Stimulated activated CD8-positive, alpha-beta memory T cell treated with anti-CD3 and anti-CD28 coated beads, Interleukin-7, amount 100 ng/mL, for 1 hour (primary cell): ENCODE results near the gene RPEL1.

ENCODE experiments used
- DNase-seq, 2 donors: peaks; one replicate each; pipeline ENCODE4 v3.0.0-alpha.2; 2020; ENCODE audit warnings: low read depth in 2 of 2

The RPEL1 gene

GRCh38 chr10:103280031-103280430, 34.3 kb downstream of the RPEL1 start:
- DNase-seq = no peak

GRCh38 chr10:103280506-103280905, 34.8 kb downstream of the RPEL1 start:
- no peak for DNase-seq

GRCh38 chr10:103281753-103282152, 36.1 kb downstream of the RPEL1 start:
- DNase-seq = no peak

- DNase-seq = no peak
These were observed 37.3 kb downstream of the RPEL1 start for GRCh38 chr10:103282961-103283360.

- DNase-seq = no peak
These were observed 38.5 kb downstream of the RPEL1 start for GRCh38 chr10:103284170-103284569.

GRCh38 chr10:103287992-103288391, 42.3 kb downstream of the RPEL1 start:
- no peak for DNase-seq

GRCh38 chr10:103291588-103291987, 45.9 kb downstream of the RPEL1 start:
- DNase-seq = no peak

- no peak for DNase-seq
These were observed 49.8 kb downstream of the RPEL1 start for GRCh38 chr10:103295374-103296015.
